CD4-positive, alpha-beta T cell (primary cell): ENCODE data around the gene DNAH17. TPM values are rescaled to one million over a fixed set of nuclear protein-coding genes. Genes with fewer than 3 reads are reported as not detected.

ENCODE experiments used
- ATAC-seq: fragments of 200-7000 bp; cut with Tn5 transposase; one replicate; pipeline ENCODE4 v1.10.0; 2022; ENCODE audit warnings: mild to moderate bottlenecking; ENCODE audit not compliant: poor library complexity
- CTCF ChIA-PET: fragments of 350-600 bp; sonication (Branson Sonifier 250); formaldehyde crosslinking; loops from one replicate; lab custom pipeline; 2021; ENCODE audit warnings: antibody characterized with exemption, inconsistent platforms; lab: Charles Lee
- POLR2A ChIA-PET: fragments of 350-600 bp; sonication (Branson Sonifier 250); formaldehyde crosslinking; loops from one replicate; lab custom pipeline; 2021; ENCODE audit warnings: antibody characterized with exemption, inconsistent platforms; lab: Charles Lee
- DNase-seq, 14 experiments: peaks; one replicate each; pipeline ENCODE4 v3.0.0-alpha.2; 2013 to 2020; ENCODE audit warnings: mixed read lengths in 2 of 14
- H3K27ac ChIP-seq, 2 donors: one replicate each; pipeline versions ENCODE4 v1.5.1 to v1.7.0; 2013; ENCODE audit warnings: low read length in 2 of 2, low read depth in 1 of 2, mild to moderate bottlenecking in 1 of 2
- H3K27me3 ChIP-seq, 2 experiments: 1 replicate in 1 of 2; 2 replicates in 1 of 2; pipeline versions ENCODE4 v1.6.1 to v1.7.0; 2013; ENCODE audit warnings: low read length in 2 of 2, control low read depth in 1 of 2, mild to moderate bottlenecking in 1 of 2, moderate library complexity in 1 of 2; ENCODE audit not compliant: insufficient read depth in 2 of 2, control insufficient read depth in 1 of 2
- H3K36me3 ChIP-seq: one replicate; pipeline ENCODE4 v1.6.1; 2013; ENCODE audit warnings: low read length, control low read depth; ENCODE audit not compliant: insufficient read depth
- H3K4me1 ChIP-seq: one replicate; pipeline ENCODE4 v1.6.1; 2013; ENCODE audit warnings: low read length, control low read depth; ENCODE audit not compliant: insufficient read depth
- H3K4me3 ChIP-seq: one replicate; pipeline ENCODE4 v1.5.1; 2013; ENCODE audit warnings: mild to moderate bottlenecking, low read length, moderate library complexity
- H3K9me3 ChIP-seq, 2 experiments: 1 replicate in 1 of 2; 2 replicates in 1 of 2; pipeline versions ENCODE4 v1.6.1 to v1.7.0; 2013; ENCODE audit warnings: low read length in 2 of 2, mild to moderate bottlenecking in 2 of 2, control low read depth in 1 of 2, moderate library complexity in 1 of 2; ENCODE audit not compliant: control insufficient read depth in 1 of 2, insufficient read depth in 1 of 2
- H3K27ac Mint-ChIP-seq: one replicate; pipeline ENCODE4 v1.8.0; 2020; ENCODE audit warnings: mixed read lengths
- H3K27me3 Mint-ChIP-seq: one replicate; pipeline ENCODE4 v1.8.0; 2021; ENCODE audit warnings: mixed read lengths
- H3K36me3 Mint-ChIP-seq: one replicate; pipeline ENCODE4 v1.8.0; 2021; ENCODE audit warnings: low read depth, mixed read lengths
- H3K4me1 Mint-ChIP-seq: one replicate; pipeline ENCODE4 v1.8.0; 2021; ENCODE audit warnings: low read depth, mixed read lengths
- H3K4me3 Mint-ChIP-seq: one replicate; pipeline ENCODE4 v1.8.0; 2020; ENCODE audit warnings: mild to moderate bottlenecking, mixed read lengths
- H3K9me3 Mint-ChIP-seq: one replicate; pipeline ENCODE4 v1.8.0; 2020; ENCODE audit warnings: mixed read lengths
- CTCF ChIP-seq: fragments of 200-600 bp; IDR thresholded peaks from one replicate; pipeline ENCODE4 v1.8.0; 2022; ENCODE audit warnings: antibody characterized with exemption, mild to moderate bottlenecking
- intact Hi-C, 2 experiments: fragments of 100-400 bp; cut with DNase I in 1 of 2; cut with micrococcal nuclease in 1 of 2; formaldehyde crosslinking; loops; one replicate each; pipeline versions ENCODE4 v1.15.1 to v1.9.0; 2023 to 2025; cut with DNase I, micrococcal nuclease
- total RNA-seq, 174 experiments: library from RNA in 2 of 174; stranded (reverse) in 2 of 174; gene quantifications; one replicate each; pipeline ENCODE4 v1.2.3 and lab custom pipeline; 2021 to 2026

DNAH17 gene
- total RNA-seq, 2 experiments from 2014 or later: 0.14 TPM; not detected in 1

GRCh38 chr17:78486228-78486802 is 90.9 kb downstream of the DNAH17 start:
- CTCF ChIA-PET: no interaction called here
- H3K36me3 ChIP-seq: no peaks in the 10 kb centered on the region
- no peak for DNase-seq
- peaks cover 13% of the 10 kb centered on the region for H3K4me1 ChIP-seq
- intact Hi-C loops: no loop called here
- Mint-ChIP-seq H3K27me3 (peaks cover 11% of the 10 kb centered on the region), H3K4me1 (peaks cover 13% of the 10 kb centered on the region), H3K4me3 (no peak overlapping the region), H3K27ac (no peak overlapping the region), H3K36me3 (no peaks in the 10 kb centered on the region), H3K9me3 (no peaks in the 10 kb centered on the region)
- no peak for ATAC-seq
- POLR2A ChIA-PET: no interaction called here
- H3K4me3 ChIP-seq: no peak overlapping the region
- no peak for TF ChIP-seq CTCF
- H3K27ac ChIP-seq: no peak overlapping the region
- no peaks in the 10 kb centered on the region for H3K9me3 ChIP-seq
- no peaks in the 10 kb centered on the region for H3K27me3 ChIP-seq

- CTCF ChIA-PET: no interaction called here
- POLR2A ChIA-PET: no interaction called here
- Mint-ChIP-seq H3K36me3 (no peaks in the 10 kb centered on the region), H3K27me3 (peaks cover 11% of the 10 kb centered on the region), H3K4me1 (peaks cover 13% of the 10 kb centered on the region), H3K27ac (no peak overlapping the region), H3K9me3 (no peaks in the 10 kb centered on the region), H3K4me3 (peak overlapping the region; percentile 25)
- H3K36me3 ChIP-seq: no peaks in the 10 kb centered on the region
- peaks cover 13% of the 10 kb centered on the region for H3K4me1 ChIP-seq
- no peak for ATAC-seq
- DNase-seq: no peak
- no peaks in the 10 kb centered on the region for H3K27me3 ChIP-seq
- H3K4me3 ChIP-seq: no peak overlapping the region
- intact Hi-C loops: no loop called here
- H3K27ac ChIP-seq: no peak overlapping the region
- TF ChIP-seq CTCF: no peak
- H3K9me3 ChIP-seq: no peaks in the 10 kb centered on the region
Measured at GRCh38 chr17:78485290-78486168, 91.7 kb downstream of the DNAH17 start.

- no peak overlapping the region for H3K27ac Mint-ChIP-seq
- ATAC-seq: peak; percentile 95
- no peaks in the 10 kb centered on the region for H3K36me3 Mint-ChIP-seq
- POLR2A ChIA-PET: no interaction called here
- CTCF ChIA-PET: no interaction called here
- H3K9me3 ChIP-seq: no peaks in the 10 kb centered on the region
- no peak for TF ChIP-seq CTCF
- H3K4me1 Mint-ChIP-seq: peaks cover 13% of the 10 kb centered on the region
- H3K27me3 ChIP-seq: no peaks in the 10 kb centered on the region
- peak overlapping the region; percentile 36 for H3K4me3 ChIP-seq
- peaks cover 13% of the 10 kb centered on the region for H3K4me1 ChIP-seq
- H3K9me3 Mint-ChIP-seq: no peaks in the 10 kb centered on the region
- H3K27me3 Mint-ChIP-seq: peaks cover 11% of the 10 kb centered on the region
- peak; percentile 33 to 74 (median 61) for DNase-seq
- H3K36me3 ChIP-seq: no peaks in the 10 kb centered on the region
- peak overlapping the region; percentile 50 for H3K4me3 Mint-ChIP-seq
- H3K27ac ChIP-seq: no peak overlapping the region
- intact Hi-C loops: no loop called here
Measured at GRCh38 chr17:78484271-78485246, 92.6 kb downstream of the DNAH17 start.
